Activated CD8-positive, alpha-beta T cell treated with anti-CD3 and anti-CD28 coated beads, Interleukin-2, amount 10 ng/mL, durations not matched to agents 7 days and 5 days (primary cell): Measurements from ENCODE around the gene UGT1A5. TPM values are rescaled to one million over a fixed set of nuclear protein-coding genes. Genes with fewer than 3 reads are reported as not detected.

Experiments used
- ATAC-seq: fragments of 150-1000 bp; cut with Tn5 transposase; one replicate; pipeline ENCODE4 v1.10.0; 2021; ENCODE audit warnings: moderate library complexity
- CTCF ChIA-PET: fragments of 350-600 bp; sonication (Branson Sonifier 250); formaldehyde crosslinking; loops from one replicate; lab custom pipeline; 2021; ENCODE audit warnings: antibody characterized with exemption; lab: Charles Lee
- POLR2A ChIA-PET: fragments of 350-600 bp; sonication (Branson Sonifier 250); formaldehyde crosslinking; loops from one replicate; lab custom pipeline; 2021; ENCODE audit warnings: antibody characterized with exemption; lab: Charles Lee
- DNase-seq: peaks from one replicate; pipeline ENCODE4 v3.0.0-alpha.2; 2020
- H3K27ac Mint-ChIP-seq: one replicate; pipeline ENCODE4 v1.8.0; 2021; ENCODE audit warnings: mild to moderate bottlenecking, mixed read lengths
- H3K27me3 Mint-ChIP-seq: one replicate; pipeline ENCODE4 v1.8.0; 2021; ENCODE audit warnings: low read depth, mixed read lengths
- H3K36me3 Mint-ChIP-seq: one replicate; pipeline ENCODE4 v1.8.0; 2021; ENCODE audit warnings: low read depth, mixed read lengths
- H3K4me1 Mint-ChIP-seq: one replicate; pipeline ENCODE4 v1.8.0; 2021; ENCODE audit warnings: low read depth, mixed read lengths
- H3K4me3 Mint-ChIP-seq: one replicate; pipeline ENCODE4 v1.8.0; 2021; ENCODE audit warnings: mild to moderate bottlenecking, mixed read lengths
- H3K9me3 Mint-ChIP-seq: one replicate; pipeline ENCODE4 v1.8.0; 2022; ENCODE audit warnings: mixed read lengths; ENCODE audit not compliant: insufficient read depth
- total RNA-seq, 2 experiments: library from RNA; stranded (reverse); gene quantifications; one replicate each; pipeline ENCODE4 v1.2.3, GENCODE V29; 2021

UGT1A5 gene
- total RNA-seq, 2 experiments from 2014 or later: not detected

DNA sequence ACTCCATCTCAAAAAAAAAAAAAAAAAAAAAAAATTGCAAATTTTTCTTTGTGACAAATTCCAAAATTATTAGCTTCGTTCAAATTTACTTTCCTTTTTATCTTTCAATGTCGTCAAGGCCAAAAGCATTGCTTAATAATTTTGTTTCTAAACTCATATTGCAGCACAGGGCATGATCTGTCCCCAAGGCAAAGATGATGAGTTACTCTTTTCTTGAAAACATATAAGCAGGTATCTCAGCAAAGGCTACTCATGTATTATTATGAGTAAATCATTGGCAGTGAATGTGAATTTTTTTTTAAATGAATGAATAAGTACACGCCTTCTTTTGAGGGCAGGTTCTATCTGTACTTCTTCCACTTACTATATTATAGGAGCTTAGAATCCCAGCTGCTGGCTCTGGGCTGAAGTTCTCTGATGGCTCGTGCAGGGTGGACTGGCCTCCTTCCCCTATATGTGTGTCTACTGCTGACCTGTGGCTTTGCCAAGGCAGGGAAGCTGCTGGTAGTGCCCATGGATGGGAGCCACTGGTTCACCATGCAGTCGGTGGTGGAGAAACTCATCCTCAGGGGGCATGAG lies 31.1 kb upstream of the UGT1A5 start, which contains the start of gene UGT1A7:
TSS of gene UGT1A7 (plus strand) at position 381 of the 579 bp plus-strand sequence. CDS start at position 418, 37 bp downstream.
- ChIA-PET POLR2A (no interaction called here), CTCF (no interaction called here)
- H3K9me3 Mint-ChIP-seq: no peaks in the 10 kb centered on the region
- H3K4me3 Mint-ChIP-seq: no peak within 1 kb of the TSS
- DNase-seq (no peak), ATAC-seq (no peak)
- H3K27ac Mint-ChIP-seq: no peak within 1 kb of the TSS
- no peaks in the 10 kb centered on the region for H3K36me3 Mint-ChIP-seq
- H3K4me1 Mint-ChIP-seq: no peaks in the 10 kb centered on the region
- H3K27me3 Mint-ChIP-seq: peaks cover 31% of the 10 kb centered on the region

- DNase-seq: no peak
- no peak for ATAC-seq
- Mint-ChIP-seq H3K27me3 (peaks cover 24% of the 10 kb centered on the region), H3K4me1 (no peaks in the 10 kb centered on the region), H3K4me3 (no peak overlapping the region), H3K9me3 (no peaks in the 10 kb centered on the region), H3K27ac (no peak overlapping the region), H3K36me3 (no peaks in the 10 kb centered on the region)
- POLR2A ChIA-PET: no interaction called here
- CTCF ChIA-PET: no interaction called here
Measured at GRCh38 chr2:233684640-233685039, 28.1 kb upstream of the UGT1A5 start.

GRCh38 chr2:233686928-233687327 lies 25.8 kb upstream of the UGT1A5 start:
- POLR2A ChIA-PET: interaction anchor here (0.6 kb wide), 1 partner anchor 16 kb away, joined by 4 read pairs; no protein-coding TSS in a partner anchor
- CTCF ChIA-PET: no interaction called here
- no peak for ATAC-seq
- Mint-ChIP-seq H3K4me1 (no peaks in the 10 kb centered on the region), H3K9me3 (no peaks in the 10 kb centered on the region), H3K27me3 (peaks cover 19% of the 10 kb centered on the region), H3K27ac (no peak overlapping the region), H3K36me3 (no peaks in the 10 kb centered on the region), H3K4me3 (no peak overlapping the region)
- DNase-seq: no peak

DNA sequence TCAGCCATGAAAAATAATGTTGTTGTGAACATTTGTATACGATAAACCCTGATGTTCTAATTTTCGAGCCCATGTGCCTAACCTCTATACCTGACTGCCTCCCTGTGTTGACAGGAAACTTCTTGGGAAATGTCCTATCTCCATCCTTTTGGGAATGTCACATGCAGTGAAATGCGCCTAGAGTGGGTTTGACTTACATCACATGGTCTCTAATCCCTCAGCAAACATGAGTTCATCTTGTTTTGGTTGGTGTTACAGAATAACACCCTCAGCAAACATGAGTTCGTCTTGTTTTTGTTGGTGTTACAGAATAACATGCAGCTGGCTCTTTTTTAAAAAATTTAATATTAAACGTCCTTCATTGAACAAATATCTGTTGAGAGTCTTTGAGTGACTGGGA lies 24.4 kb upstream of the UGT1A5 start:
- Mint-ChIP-seq H3K4me3 (no peak overlapping the region), H3K4me1 (no peaks in the 10 kb centered on the region), H3K9me3 (no peaks in the 10 kb centered on the region), H3K36me3 (no peaks in the 10 kb centered on the region), H3K27me3 (peaks cover 16% of the 10 kb centered on the region), H3K27ac (no peak overlapping the region)
- ATAC-seq (no peak), DNase-seq (no peak)
- ChIA-PET CTCF (no interaction called here), POLR2A (no interaction called here)

GRCh38 chr2:233689031-233689430 lies 23.7 kb upstream of the UGT1A5 start:
- no peak for ATAC-seq
- no peaks in the 10 kb centered on the region for H3K4me1 Mint-ChIP-seq
- DNase-seq: no peak
- H3K9me3 Mint-ChIP-seq: no peaks in the 10 kb centered on the region
- no peaks in the 10 kb centered on the region for H3K36me3 Mint-ChIP-seq
- peaks cover 21% of the 10 kb centered on the region for H3K27me3 Mint-ChIP-seq
- POLR2A ChIA-PET: no interaction called here
- H3K4me3 Mint-ChIP-seq: no peak overlapping the region
- no peak overlapping the region for H3K27ac Mint-ChIP-seq
- CTCF ChIA-PET: no interaction called here

DNA sequence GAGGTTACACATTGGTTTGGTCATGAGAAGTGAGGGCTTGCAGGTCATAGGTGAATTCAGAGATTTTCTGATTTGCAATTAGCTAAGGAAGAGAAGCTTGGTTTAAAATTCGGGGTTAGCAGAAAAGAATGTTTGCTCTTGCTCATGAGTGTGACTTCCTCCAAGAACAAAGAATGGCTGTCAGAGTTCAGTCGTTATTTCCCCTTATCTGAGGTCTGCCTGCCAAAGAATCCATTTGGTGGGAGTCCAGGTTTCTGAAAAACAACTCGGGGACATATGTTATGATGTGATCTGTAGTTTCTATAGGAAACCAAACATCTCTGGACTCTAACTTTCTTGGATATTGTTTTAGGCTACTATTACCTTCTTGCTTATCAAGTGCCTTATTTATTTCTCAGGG lies 23.2 kb upstream of the UGT1A5 start:
- H3K4me1 Mint-ChIP-seq: no peaks in the 10 kb centered on the region
- no peaks in the 10 kb centered on the region for H3K36me3 Mint-ChIP-seq
- no peaks in the 10 kb centered on the region for H3K9me3 Mint-ChIP-seq
- ChIA-PET POLR2A (no interaction called here), CTCF (no interaction called here)
- no peak overlapping the region for H3K27ac Mint-ChIP-seq
- no peak for DNase-seq
- H3K4me3 Mint-ChIP-seq: no peak overlapping the region
- H3K27me3 Mint-ChIP-seq: peaks cover 21% of the 10 kb centered on the region
- no peak for ATAC-seq

DNA sequence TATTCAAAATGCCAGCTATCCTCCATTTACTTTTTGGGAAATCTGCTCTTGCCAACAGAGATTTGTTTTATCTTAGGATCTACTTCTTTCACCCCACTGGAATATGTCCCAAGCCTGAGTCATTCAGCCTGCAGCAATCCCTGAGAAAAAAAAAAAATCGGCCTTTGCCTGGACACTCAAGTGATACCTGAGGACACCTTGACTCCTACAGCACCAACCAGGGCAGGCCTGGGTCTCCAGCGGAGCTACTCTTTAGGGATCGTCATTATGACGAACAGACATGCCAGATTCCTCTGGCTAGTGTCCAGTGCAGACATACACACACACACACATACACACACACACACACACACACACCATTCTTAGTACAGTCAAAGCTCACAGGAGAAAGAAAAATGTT lies 22.3 kb upstream of the UGT1A5 start:
- DNase-seq (no peak), ATAC-seq (no peak)
- H3K4me3 Mint-ChIP-seq: no peak overlapping the region
- H3K27me3 Mint-ChIP-seq: peaks cover 20% of the 10 kb centered on the region
- H3K36me3 Mint-ChIP-seq: no peaks in the 10 kb centered on the region
- H3K27ac Mint-ChIP-seq: no peak overlapping the region
- ChIA-PET CTCF (no interaction called here), POLR2A (no interaction called here)
- H3K4me1 Mint-ChIP-seq: no peaks in the 10 kb centered on the region
- no peaks in the 10 kb centered on the region for H3K9me3 Mint-ChIP-seq

- H3K27me3 Mint-ChIP-seq: peaks cover 20% of the 10 kb centered on the region
- CTCF ChIA-PET: no interaction called here
- no peak for ATAC-seq
- no peaks in the 10 kb centered on the region for H3K36me3 Mint-ChIP-seq
- H3K4me3 Mint-ChIP-seq: no peak overlapping the region
- DNase-seq: no peak
- H3K4me1 Mint-ChIP-seq: no peaks in the 10 kb centered on the region
- no peaks in the 10 kb centered on the region for H3K9me3 Mint-ChIP-seq
- POLR2A ChIA-PET: no interaction called here
- no peak overlapping the region for H3K27ac Mint-ChIP-seq
Measured at GRCh38 chr2:233691443-233692433, 21.0 kb upstream of the UGT1A5 start.

GRCh38 chr2:233692648-233693047 lies 20.1 kb upstream of the UGT1A5 start, which contains the start of gene UGT1A6:
Gene UGT1A6, plus strand, starts transcription at chr2:233692890. Its CDS starts 115 bp downstream, at chr2:233693005.
- ChIA-PET POLR2A (no interaction called here), CTCF (no interaction called here)
- H3K9me3 Mint-ChIP-seq: no peaks in the 10 kb centered on the region
- ATAC-seq (no peak), DNase-seq (no peak)
- H3K4me1 Mint-ChIP-seq: no peaks in the 10 kb centered on the region
- H3K36me3 Mint-ChIP-seq: no peaks in the 10 kb centered on the region
- H3K4me3 Mint-ChIP-seq: no peak within 1 kb of the TSS
- peaks cover 28% of the 10 kb centered on the region for H3K27me3 Mint-ChIP-seq
- H3K27ac Mint-ChIP-seq: no peak within 1 kb of the TSS

GRCh38 chr2:233693963-233694362 lies 18.7 kb upstream of the UGT1A5 start:
- DNase-seq (no peak), ATAC-seq (no peak)
- H3K4me3 Mint-ChIP-seq: no peak overlapping the region
- CTCF ChIA-PET: no interaction called here
- H3K27me3 Mint-ChIP-seq: peaks cover 29% of the 10 kb centered on the region
- H3K27ac Mint-ChIP-seq: no peak overlapping the region
- POLR2A ChIA-PET: no interaction called here
- H3K36me3 Mint-ChIP-seq: no peaks in the 10 kb centered on the region
- no peaks in the 10 kb centered on the region for H3K4me1 Mint-ChIP-seq
- no peaks in the 10 kb centered on the region for H3K9me3 Mint-ChIP-seq

DNA sequence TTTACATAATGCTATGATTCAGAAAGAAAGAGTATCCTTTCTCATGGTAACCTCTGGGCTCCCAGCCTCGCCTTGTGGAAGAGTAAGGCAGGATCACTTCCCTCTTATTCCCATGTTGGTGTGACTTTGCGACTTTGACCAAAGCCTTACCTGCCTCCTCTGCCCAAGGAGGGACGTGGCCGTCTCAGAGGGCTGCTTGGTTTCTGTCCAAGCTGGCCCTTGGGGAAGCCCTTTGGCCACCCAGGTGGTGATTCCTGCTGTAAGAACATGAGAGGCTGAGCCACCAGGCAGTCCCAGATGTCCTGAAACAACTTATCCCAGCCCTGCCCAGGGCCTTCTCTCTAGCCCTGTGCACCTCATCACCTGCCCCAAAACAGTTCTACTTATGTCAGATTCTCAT lies 14.0 kb upstream of the UGT1A5 start:
- Mint-ChIP-seq H3K27me3 (peaks cover 33% of the 10 kb centered on the region), H3K36me3 (no peaks in the 10 kb centered on the region), H3K4me1 (no peaks in the 10 kb centered on the region), H3K9me3 (no peaks in the 10 kb centered on the region), H3K27ac (no peak overlapping the region), H3K4me3 (no peak overlapping the region)
- ChIA-PET POLR2A (no interaction called here), CTCF (no interaction called here)
- DNase-seq: no peak
- no peak for ATAC-seq

DNA sequence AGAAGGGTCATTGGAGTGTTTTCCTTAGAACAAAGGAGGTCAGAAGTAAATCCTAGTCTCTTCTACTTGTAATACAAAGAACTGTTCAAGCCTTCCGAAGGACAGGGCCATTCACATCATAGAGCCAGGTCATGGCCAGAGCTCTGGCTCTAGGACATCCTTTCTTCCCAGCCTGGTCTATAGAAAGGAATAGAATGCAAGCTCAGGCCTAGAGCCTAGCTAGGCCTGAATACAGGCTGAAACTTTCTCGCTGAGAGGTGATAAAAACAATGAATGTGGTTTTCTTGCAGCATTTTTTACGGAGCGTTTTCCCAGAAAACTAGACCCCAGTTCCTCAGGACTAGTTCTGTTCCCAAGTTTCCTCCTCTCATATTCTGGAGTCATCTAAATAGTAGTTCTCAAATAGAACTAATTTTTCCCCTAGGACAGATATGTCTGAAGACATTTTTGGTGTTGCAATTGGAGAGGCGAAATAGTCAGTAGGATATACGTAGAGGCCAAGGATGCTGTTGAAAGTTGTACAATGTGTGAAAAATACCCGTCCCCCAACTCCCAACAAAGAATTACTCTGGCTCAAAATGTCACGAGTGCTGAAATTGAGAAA lies 13.2 kb upstream of the UGT1A5 start:
- no peak overlapping the region for H3K27ac Mint-ChIP-seq
- H3K4me3 Mint-ChIP-seq: no peak overlapping the region
- H3K36me3 Mint-ChIP-seq: no peaks in the 10 kb centered on the region
- no peaks in the 10 kb centered on the region for H3K9me3 Mint-ChIP-seq
- H3K27me3 Mint-ChIP-seq: peaks cover 34% of the 10 kb centered on the region
- DNase-seq (no peak), ATAC-seq (no peak)
- ChIA-PET CTCF (no interaction called here), POLR2A (no interaction called here)
- no peaks in the 10 kb centered on the region for H3K4me1 Mint-ChIP-seq
